Measurements from ENCODE around the gene SNRNP35. TPM values are rescaled to one million over a fixed set of nuclear protein-coding genes. Genes with fewer than 3 reads are reported as not detected.

SNRNP35 gene
- total and polyA plus RNA-seq, 9 of the 15 experiments (the other 6 are each of a cell fraction or from before 2014, with no cell fraction given) = 17.7 to 41.0 (median 25.5) TPM

DNA sequence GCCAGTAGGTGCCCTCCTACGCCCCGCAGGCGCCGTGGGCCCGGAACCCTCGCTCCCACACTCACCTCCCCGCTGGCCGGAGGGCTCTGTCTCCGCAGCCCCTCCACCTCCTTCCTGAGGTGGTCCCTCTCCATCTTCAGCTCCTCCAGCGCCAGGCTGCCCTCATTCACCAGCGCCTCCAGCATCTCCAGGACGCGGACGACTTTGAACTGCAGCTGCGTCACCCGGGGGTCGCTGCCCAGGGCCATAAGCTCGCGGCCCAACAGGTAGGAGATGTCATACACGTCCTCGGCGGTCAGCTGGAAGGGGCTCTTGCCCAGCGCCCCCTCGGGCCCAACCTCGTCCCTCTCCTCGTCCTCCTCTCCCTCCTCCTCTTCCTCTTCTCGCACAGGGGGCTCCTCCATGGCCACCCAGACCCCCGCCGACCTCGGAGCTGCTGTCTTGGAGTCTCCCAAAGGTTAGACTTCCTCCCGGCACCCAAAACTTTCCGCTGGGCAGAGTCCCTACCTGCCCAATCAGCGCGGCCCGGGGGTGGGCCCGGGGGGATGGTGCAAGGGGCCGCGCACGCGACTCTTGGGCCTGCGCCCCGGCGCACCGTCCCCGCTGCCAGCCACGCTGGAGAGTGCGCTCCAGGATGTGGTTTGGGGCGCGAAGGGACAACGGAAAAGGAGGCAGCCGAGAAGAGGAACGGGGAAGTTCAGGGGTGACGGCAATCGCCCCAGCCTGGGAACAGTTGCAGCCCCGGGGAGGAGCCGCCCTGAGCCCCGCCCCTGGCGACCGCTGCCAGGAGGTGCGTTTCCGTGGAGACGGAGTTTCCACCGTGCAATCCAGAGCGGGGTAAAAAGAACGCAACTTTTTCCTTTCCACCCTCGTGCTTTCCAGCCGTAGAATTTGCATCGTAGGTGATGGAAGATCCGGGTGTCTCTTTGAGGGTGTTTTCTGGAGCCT, 21.6 kb upstream of the SNRNP35 start, which contains the start of gene RILPL2 (continued):
- TF ChIP-seq MEF2D (tag; conservative IDR thresholded peaks at IDR 0.05; ENCODE audit: low read depth) (no peak), IRF2 (CRISPR knock-in tag; IDR thresholded peaks at IDR 0.05) (no peak), KLF13 (tag; IDR thresholded peaks at IDR 0.05; ENCODE audit: borderline replicate concordance, low read depth) (peak; percentile 26; the same call in 1 of the 2 replicates), MXI1 (IDR thresholded peaks at IDR 0.05; ENCODE audit: low read depth, low read length) (peak; percentile 89; the same call in 1 of the 2 replicates)
- TF ChIP-seq, protein P1, sequence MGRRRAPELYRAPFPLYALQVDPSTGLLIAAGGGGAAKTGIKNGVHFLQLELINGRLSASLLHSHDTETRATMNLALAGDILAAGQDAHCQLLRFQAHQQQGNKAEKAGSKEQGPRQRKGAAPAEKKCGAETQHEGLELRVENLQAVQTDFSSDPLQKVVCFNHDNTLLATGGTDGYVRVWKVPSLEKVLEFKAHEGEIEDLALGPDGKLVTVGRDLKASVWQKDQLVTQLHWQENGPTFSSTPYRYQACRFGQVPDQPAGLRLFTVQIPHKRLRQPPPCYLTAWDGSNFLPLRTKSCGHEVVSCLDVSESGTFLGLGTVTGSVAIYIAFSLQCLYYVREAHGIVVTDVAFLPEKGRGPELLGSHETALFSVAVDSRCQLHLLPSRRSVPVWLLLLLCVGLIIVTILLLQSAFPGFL (CRISPR knock-in tag; IDR thresholded peaks at IDR 0.05) = no peak
- TF ChIP-seq, protein P2, sequence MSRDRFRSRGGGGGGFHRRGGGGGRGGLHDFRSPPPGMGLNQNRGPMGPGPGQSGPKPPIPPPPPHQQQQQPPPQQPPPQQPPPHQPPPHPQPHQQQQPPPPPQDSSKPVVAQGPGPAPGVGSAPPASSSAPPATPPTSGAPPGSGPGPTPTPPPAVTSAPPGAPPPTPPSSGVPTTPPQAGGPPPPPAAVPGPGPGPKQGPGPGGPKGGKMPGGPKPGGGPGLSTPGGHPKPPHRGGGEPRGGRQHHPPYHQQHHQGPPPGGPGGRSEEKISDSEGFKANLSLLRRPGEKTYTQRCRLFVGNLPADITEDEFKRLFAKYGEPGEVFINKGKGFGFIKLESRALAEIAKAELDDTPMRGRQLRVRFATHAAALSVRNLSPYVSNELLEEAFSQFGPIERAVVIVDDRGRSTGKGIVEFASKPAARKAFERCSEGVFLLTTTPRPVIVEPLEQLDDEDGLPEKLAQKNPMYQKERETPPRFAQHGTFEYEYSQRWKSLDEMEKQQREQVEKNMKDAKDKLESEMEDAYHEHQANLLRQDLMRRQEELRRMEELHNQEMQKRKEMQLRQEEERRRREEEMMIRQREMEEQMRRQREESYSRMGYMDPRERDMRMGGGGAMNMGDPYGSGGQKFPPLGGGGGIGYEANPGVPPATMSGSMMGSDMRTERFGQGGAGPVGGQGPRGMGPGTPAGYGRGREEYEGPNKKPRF (IDR thresholded peaks at IDR 0.05; ENCODE audit: low read depth, low read length) = no peak
- TF ChIP-seq, protein P3, sequence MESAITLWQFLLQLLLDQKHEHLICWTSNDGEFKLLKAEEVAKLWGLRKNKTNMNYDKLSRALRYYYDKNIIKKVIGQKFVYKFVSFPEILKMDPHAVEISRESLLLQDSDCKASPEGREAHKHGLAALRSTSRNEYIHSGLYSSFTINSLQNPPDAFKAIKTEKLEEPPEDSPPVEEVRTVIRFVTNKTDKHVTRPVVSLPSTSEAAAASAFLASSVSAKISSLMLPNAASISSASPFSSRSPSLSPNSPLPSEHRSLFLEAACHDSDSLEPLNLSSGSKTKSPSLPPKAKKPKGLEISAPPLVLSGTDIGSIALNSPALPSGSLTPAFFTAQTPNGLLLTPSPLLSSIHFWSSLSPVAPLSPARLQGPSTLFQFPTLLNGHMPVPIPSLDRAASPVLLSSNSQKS (CRISPR knock-in tag; IDR thresholded peaks at IDR 0.05) = no peak
- TF ChIP-seq, protein P4, sequence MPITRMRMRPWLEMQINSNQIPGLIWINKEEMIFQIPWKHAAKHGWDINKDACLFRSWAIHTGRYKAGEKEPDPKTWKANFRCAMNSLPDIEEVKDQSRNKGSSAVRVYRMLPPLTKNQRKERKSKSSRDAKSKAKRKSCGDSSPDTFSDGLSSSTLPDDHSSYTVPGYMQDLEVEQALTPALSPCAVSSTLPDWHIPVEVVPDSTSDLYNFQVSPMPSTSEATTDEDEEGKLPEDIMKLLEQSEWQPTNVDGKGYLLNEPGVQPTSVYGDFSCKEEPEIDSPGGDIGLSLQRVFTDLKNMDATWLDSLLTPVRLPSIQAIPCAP (CRISPR knock-in tag; IDR thresholded peaks at IDR 0.05; ENCODE audit: borderline replicate concordance) = no peak; the same call in 1 of the 2 replicates
- TF ChIP-seq, protein P5, sequence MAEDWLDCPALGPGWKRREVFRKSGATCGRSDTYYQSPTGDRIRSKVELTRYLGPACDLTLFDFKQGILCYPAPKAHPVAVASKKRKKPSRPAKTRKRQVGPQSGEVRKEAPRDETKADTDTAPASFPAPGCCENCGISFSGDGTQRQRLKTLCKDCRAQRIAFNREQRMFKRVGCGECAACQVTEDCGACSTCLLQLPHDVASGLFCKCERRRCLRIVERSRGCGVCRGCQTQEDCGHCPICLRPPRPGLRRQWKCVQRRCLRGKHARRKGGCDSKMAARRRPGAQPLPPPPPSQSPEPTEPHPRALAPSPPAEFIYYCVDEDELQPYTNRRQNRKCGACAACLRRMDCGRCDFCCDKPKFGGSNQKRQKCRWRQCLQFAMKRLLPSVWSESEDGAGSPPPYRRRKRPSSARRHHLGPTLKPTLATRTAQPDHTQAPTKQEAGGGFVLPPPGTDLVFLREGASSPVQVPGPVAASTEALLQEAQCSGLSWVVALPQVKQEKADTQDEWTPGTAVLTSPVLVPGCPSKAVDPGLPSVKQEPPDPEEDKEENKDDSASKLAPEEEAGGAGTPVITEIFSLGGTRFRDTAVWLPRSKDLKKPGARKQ (CRISPR knock-in tag; IDR thresholded peaks at IDR 0.05) = no peak
- TF ChIP-seq, protein P6, sequence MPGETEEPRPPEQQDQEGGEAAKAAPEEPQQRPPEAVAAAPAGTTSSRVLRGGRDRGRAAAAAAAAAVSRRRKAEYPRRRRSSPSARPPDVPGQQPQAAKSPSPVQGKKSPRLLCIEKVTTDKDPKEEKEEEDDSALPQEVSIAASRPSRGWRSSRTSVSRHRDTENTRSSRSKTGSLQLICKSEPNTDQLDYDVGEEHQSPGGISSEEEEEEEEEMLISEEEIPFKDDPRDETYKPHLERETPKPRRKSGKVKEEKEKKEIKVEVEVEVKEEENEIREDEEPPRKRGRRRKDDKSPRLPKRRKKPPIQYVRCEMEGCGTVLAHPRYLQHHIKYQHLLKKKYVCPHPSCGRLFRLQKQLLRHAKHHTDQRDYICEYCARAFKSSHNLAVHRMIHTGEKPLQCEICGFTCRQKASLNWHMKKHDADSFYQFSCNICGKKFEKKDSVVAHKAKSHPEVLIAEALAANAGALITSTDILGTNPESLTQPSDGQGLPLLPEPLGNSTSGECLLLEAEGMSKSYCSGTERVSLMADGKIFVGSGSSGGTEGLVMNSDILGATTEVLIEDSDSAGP (CRISPR knock-in tag; IDR thresholded peaks at IDR 0.05) = no peak
- TF ChIP-seq, protein P7, sequence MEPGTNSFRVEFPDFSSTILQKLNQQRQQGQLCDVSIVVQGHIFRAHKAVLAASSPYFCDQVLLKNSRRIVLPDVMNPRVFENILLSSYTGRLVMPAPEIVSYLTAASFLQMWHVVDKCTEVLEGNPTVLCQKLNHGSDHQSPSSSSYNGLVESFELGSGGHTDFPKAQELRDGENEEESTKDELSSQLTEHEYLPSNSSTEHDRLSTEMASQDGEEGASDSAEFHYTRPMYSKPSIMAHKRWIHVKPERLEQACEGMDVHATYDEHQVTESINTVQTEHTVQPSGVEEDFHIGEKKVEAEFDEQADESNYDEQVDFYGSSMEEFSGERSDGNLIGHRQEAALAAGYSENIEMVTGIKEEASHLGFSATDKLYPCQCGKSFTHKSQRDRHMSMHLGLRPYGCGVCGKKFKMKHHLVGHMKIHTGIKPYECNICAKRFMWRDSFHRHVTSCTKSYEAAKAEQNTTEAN (CRISPR knock-in tag; IDR thresholded peaks at IDR 0.05) = peak; percentile 83; the same call in 1 of the 2 replicates
- TF ChIP-seq, protein P8, sequence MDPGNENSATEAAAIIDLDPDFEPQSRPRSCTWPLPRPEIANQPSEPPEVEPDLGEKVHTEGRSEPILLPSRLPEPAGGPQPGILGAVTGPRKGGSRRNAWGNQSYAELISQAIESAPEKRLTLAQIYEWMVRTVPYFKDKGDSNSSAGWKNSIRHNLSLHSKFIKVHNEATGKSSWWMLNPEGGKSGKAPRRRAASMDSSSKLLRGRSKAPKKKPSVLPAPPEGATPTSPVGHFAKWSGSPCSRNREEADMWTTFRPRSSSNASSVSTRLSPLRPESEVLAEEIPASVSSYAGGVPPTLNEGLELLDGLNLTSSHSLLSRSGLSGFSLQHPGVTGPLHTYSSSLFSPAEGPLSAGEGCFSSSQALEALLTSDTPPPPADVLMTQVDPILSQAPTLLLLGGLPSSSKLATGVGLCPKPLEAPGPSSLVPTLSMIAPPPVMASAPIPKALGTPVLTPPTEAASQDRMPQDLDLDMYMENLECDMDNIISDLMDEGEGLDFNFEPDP (CRISPR knock-in tag; IDR thresholded peaks at IDR 0.05) = no peak

All from K562 (cell line).